ENCODE results near the gene SHFL. TPM values are rescaled to one million over a fixed set of nuclear protein-coding genes. Genes with fewer than 3 reads are reported as not detected.

SHFL gene
- polyA plus RNA-seq, 1 donor from 2014 or later, result 1.2 TPM

GRCh38 chr19:10093295-10094186 is 7.4 kb downstream of the SHFL start:
- no peak overlapping the region for H3K9ac ChIP-seq (ENCODE audit: low read length)
- TF ChIP-seq SMC3 (conservative IDR thresholded peaks at IDR 0.05; ENCODE audit: poor library complexity), result no peak
- TF ChIP-seq TAF1 (IDR thresholded peaks at IDR 0.05; ENCODE audit: low read depth), result no peak
- no peak for TF ChIP-seq POLR2AphosphoS5 (IDR thresholded peaks at IDR 0.05)
- TF ChIP-seq, protein P1, sequence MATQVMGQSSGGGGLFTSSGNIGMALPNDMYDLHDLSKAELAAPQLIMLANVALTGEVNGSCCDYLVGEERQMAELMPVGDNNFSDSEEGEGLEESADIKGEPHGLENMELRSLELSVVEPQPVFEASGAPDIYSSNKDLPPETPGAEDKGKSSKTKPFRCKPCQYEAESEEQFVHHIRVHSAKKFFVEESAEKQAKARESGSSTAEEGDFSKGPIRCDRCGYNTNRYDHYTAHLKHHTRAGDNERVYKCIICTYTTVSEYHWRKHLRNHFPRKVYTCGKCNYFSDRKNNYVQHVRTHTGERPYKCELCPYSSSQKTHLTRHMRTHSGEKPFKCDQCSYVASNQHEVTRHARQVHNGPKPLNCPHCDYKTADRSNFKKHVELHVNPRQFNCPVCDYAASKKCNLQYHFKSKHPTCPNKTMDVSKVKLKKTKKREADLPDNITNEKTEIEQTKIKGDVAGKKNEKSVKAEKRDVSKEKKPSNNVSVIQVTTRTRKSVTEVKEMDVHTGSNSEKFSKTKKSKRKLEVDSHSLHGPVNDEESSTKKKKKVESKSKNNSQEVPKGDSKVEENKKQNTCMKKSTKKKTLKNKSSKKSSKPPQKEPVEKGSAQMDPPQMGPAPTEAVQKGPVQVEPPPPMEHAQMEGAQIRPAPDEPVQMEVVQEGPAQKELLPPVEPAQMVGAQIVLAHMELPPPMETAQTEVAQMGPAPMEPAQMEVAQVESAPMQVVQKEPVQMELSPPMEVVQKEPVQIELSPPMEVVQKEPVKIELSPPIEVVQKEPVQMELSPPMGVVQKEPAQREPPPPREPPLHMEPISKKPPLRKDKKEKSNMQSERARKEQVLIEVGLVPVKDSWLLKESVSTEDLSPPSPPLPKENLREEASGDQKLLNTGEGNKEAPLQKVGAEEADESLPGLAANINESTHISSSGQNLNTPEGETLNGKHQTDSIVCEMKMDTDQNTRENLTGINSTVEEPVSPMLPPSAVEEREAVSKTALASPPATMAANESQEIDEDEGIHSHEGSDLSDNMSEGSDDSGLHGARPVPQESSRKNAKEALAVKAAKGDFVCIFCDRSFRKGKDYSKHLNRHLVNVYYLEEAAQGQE (IDR thresholded peaks at IDR 0.05; ENCODE audit: borderline replicate concordance), result no peak
- TF ChIP-seq, protein P2, sequence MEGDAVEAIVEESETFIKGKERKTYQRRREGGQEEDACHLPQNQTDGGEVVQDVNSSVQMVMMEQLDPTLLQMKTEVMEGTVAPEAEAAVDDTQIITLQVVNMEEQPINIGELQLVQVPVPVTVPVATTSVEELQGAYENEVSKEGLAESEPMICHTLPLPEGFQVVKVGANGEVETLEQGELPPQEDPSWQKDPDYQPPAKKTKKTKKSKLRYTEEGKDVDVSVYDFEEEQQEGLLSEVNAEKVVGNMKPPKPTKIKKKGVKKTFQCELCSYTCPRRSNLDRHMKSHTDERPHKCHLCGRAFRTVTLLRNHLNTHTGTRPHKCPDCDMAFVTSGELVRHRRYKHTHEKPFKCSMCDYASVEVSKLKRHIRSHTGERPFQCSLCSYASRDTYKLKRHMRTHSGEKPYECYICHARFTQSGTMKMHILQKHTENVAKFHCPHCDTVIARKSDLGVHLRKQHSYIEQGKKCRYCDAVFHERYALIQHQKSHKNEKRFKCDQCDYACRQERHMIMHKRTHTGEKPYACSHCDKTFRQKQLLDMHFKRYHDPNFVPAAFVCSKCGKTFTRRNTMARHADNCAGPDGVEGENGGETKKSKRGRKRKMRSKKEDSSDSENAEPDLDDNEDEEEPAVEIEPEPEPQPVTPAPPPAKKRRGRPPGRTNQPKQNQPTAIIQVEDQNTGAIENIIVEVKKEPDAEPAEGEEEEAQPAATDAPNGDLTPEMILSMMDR (IDR thresholded peaks at IDR 0.05; ENCODE audit: poor library complexity, severe bottlenecking), result no peak
- no peak overlapping the region for H3K27ac ChIP-seq (ENCODE audit: low read length)
- no peaks in the 10 kb centered on the region for H3K79me2 ChIP-seq (replicated peaks; ENCODE audit: insufficient read depth, low read length)
- no peaks in the 10 kb centered on the region for H3K9me2 ChIP-seq (ENCODE audit: insufficient read depth, low read length)
- no peaks in the 10 kb centered on the region for H3F3A ChIP-seq (ENCODE audit: insufficient read depth, low read length, poor library complexity, severe bottlenecking)
- no peak overlapping the region for H2AFZ ChIP-seq (ENCODE audit: low read depth, low read length)
- no peaks in the 10 kb centered on the region for H4K20me1 ChIP-seq (ENCODE audit: insufficient read depth)
- no peaks in the 10 kb centered on the region for H3K27me3 ChIP-seq (ENCODE audit: insufficient read depth, low read depth, low read length)
- H3K9me3 ChIP-seq (ENCODE audit: low read length), result no peaks in the 10 kb centered on the region
- H3K36me3 ChIP-seq (ENCODE audit: insufficient read depth, low read length), result no peaks in the 10 kb centered on the region
- no peak overlapping the region for H3K4me3 ChIP-seq (ENCODE audit: low read length)
- H3K4me2 ChIP-seq (ENCODE audit: low read length), result no peak overlapping the region

DNA sequence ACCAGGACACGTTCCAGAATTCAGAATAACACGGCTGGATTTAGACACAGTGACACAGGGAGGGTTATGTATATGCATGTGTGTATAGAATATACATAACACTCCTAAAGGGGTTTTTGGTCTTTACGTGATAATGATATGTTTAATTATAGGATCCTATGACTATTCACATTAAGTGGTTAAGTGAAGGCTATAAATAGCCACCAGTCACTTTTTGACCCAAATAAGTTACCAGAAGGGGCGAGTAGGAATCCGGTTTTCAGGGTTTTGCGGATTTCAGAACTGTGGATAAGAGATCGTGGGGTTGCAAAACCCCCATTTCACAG is 9.5 kb downstream of the SHFL start:
- Histone ChIP-seq H3K9me2 (ENCODE audit: insufficient read depth, low read length) (no peaks in the 10 kb centered on the region), H2AFZ (ENCODE audit: low read depth, low read length) (no peak overlapping the region), H3F3A (ENCODE audit: insufficient read depth, low read length, poor library complexity, severe bottlenecking) (no peaks in the 10 kb centered on the region), H3K27me3 (ENCODE audit: insufficient read depth, low read depth, low read length) (no peaks in the 10 kb centered on the region), H3K9me3 (ENCODE audit: low read length) (no peaks in the 10 kb centered on the region), H3K4me3 (ENCODE audit: low read length) (peak overlapping the region; percentile 59), H4K20me1 (ENCODE audit: insufficient read depth) (no peaks in the 10 kb centered on the region), H3K36me3 (ENCODE audit: insufficient read depth, low read length) (no peaks in the 10 kb centered on the region), H3K4me2 (ENCODE audit: low read length) (no peak overlapping the region), H3K27ac (ENCODE audit: low read length) (no peak overlapping the region), H3K9ac (ENCODE audit: low read length) (no peak overlapping the region), H3K79me2 (replicated peaks; ENCODE audit: insufficient read depth, low read length) (no peaks in the 10 kb centered on the region)
- TF ChIP-seq RAD21 (conservative IDR thresholded peaks at IDR 0.05), result no peak
- no peak for TF ChIP-seq MXI1 (conservative IDR thresholded peaks at IDR 0.05; ENCODE audit: poor library complexity, severe bottlenecking)
- TF ChIP-seq TAF1 (IDR thresholded peaks at IDR 0.05; ENCODE audit: low read depth), result no peak
- no peak for TF ChIP-seq EZH2 (IDR thresholded peaks at IDR 0.05; ENCODE audit: borderline replicate concordance, insufficient read depth, low read length, poor library complexity, severe bottlenecking)
- TF ChIP-seq, protein P1 (IDR thresholded peaks at IDR 0.05; ENCODE audit: borderline replicate concordance), result no peak
- TF ChIP-seq, protein P2 (IDR thresholded peaks at IDR 0.05; ENCODE audit: poor library complexity, severe bottlenecking), result no peak
- TF ChIP-seq SMC3 (conservative IDR thresholded peaks at IDR 0.05; ENCODE audit: poor library complexity), result no peak
- no peak for TF ChIP-seq POLR2AphosphoS5 (IDR thresholded peaks at IDR 0.05)
- no peak for TF ChIP-seq EP300 (conservative IDR thresholded peaks at IDR 0.05; ENCODE audit: poor library complexity, severe bottlenecking)

All from neural cell (in vitro differentiated cells).